H1 (cell line): ENCODE measurements around the gene TATDN2.

Source experiments
- CHD1 ChIP-seq: IDR thresholded peaks from 2 replicates; pipeline ENCODE4 v1.6.1; 2012; ENCODE audit warnings: low read depth, low read length, improper control_type of control experiment
- EP300 ChIP-seq, 2 experiments: IDR thresholded peaks; 1 replicate in 1 of 2; 2 replicates in 1 of 2; pipeline ENCODE4 v1.6.1; 2011 to 2012; ENCODE audit warnings: low read depth in 2 of 2, low read length in 2 of 2, mild to moderate bottlenecking in 2 of 2, borderline replicate concordance in 1 of 2, inconsistent platforms in 1 of 2, moderate library complexity in 1 of 2
- EZH2 ChIP-seq: fragments of 200-600 bp; sonication (generic); IDR thresholded peaks from 2 replicates; pipeline ENCODE4 v1.7.1; 2012; ENCODE audit warnings: low read depth, mild to moderate bottlenecking, moderate library complexity, low read length, inconsistent platforms; ENCODE audit not compliant: severe bottlenecking
- HDAC6 ChIP-seq: IDR thresholded peaks from one replicate; pipeline ENCODE4 v1.7.1; 2012; ENCODE audit warnings: low read depth, mild to moderate bottlenecking, inconsistent platforms, low read length, moderate library complexity
- JUND ChIP-seq: IDR thresholded peaks from 2 replicates; pipeline ENCODE4 v1.6.1; 2011; ENCODE audit warnings: mild to moderate bottlenecking, improper control_type of control experiment, low read length
- NRF1 ChIP-seq: IDR thresholded peaks from 2 replicates; pipeline ENCODE4 v1.6.1; 2011; ENCODE audit warnings: mild to moderate bottlenecking, low read depth, low read length, improper control_type of control experiment
- POLR2A ChIP-seq, 2 experiments: IDR thresholded peaks; 1 replicate in 1 of 2; 2 replicates in 1 of 2; pipeline ENCODE4 v1.6.1; 2011; ENCODE audit warnings: low read depth in 2 of 2, low read length in 2 of 2, mild to moderate bottlenecking in 2 of 2; ENCODE audit errors: control extremely low read depth in 1 of 2
- RBBP5 ChIP-seq: IDR thresholded peaks from 2 replicates; pipeline ENCODE4 v1.7.1; 2012; ENCODE audit warnings: low read depth, mild to moderate bottlenecking, inconsistent platforms, low read length, moderate library complexity, borderline replicate concordance
- RXRA ChIP-seq: IDR thresholded peaks from 2 replicates; pipeline ENCODE4 v1.6.1; 2011; ENCODE audit warnings: low read depth, mild to moderate bottlenecking, low read length, moderate library complexity; ENCODE audit not compliant: insufficient read depth
- TBP ChIP-seq: IDR thresholded peaks from 2 replicates; pipeline ENCODE4 v1.6.1; 2011; ENCODE audit warnings: low read depth, low read length, improper control_type of control experiment
- TCF12 ChIP-seq: IDR thresholded peaks from 2 replicates; pipeline ENCODE4 v1.6.1; 2011; ENCODE audit warnings: low read depth, mild to moderate bottlenecking, low read length
- TF ChIP-seq, protein P1 (sequence below): IDR thresholded peaks from 2 replicates; pipeline ENCODE4 v1.6.1; 2011; ENCODE audit warnings: low read length, improper control_type of control experiment
- TF ChIP-seq, protein P2 (sequence below): IDR thresholded peaks from 2 replicates; pipeline ENCODE4 v1.6.1; 2011; ENCODE audit warnings: low read depth, mild to moderate bottlenecking, low read length; ENCODE audit not compliant: insufficient read depth
- TF ChIP-seq, protein P3 (sequence below), 3 experiments: IDR thresholded peaks; 1 replicate in 2 of 3; 2 replicates in 1 of 3; pipeline versions ENCODE4 v1.5.1 to v1.6.1; 2011; ENCODE audit warnings: low read length in 3 of 3, mild to moderate bottlenecking in 3 of 3, inconsistent platforms in 2 of 3, low read depth in 1 of 3, moderate library complexity in 1 of 3; ENCODE audit not compliant: insufficient read depth in 1 of 3; ENCODE audit errors: control extremely low read depth in 1 of 3

DNA sequence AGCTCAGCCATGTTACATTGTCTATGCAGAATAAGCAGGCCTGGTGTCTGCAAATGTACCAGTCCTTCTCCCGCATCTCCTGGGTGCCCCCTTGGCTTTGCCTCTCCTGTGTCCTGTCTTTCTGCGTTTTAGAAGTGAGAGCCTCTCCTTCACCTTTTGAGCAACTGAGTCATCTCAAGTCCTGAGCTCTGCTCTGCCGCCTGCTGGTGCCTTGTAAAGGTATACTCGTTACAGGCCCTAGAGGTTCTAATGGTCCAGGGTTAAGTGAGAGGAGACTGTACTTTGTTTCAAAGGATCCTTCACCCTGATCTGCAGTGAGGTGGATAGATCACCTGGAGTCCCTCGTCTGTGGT is 31.9 kb downstream of the TATDN2 start:
- TF ChIP-seq POLR2A (IDR thresholded peaks at IDR 0.05; ENCODE audit: control extremely low read depth in 1 of 2, low read depth in 2 of 2, low read length in 2 of 2) (no peak), RBBP5 (no peak), HDAC6 (no peak), NRF1 (no peak), CHD1 (no peak), EP300 (IDR thresholded peaks at IDR 0.05; ENCODE audit: borderline replicate concordance in 1 of 2, low read depth in 2 of 2, low read length in 2 of 2) (no peak), TBP (no peak), RXRA (no peak), TCF12 (no peak), EZH2 (no peak), JUND (no peak)
- TF ChIP-seq, protein P1, sequence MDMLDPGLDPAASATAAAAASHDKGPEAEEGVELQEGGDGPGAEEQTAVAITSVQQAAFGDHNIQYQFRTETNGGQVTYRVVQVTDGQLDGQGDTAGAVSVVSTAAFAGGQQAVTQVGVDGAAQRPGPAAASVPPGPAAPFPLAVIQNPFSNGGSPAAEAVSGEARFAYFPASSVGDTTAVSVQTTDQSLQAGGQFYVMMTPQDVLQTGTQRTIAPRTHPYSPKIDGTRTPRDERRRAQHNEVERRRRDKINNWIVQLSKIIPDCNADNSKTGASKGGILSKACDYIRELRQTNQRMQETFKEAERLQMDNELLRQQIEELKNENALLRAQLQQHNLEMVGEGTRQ = no peak
- TF ChIP-seq, protein P2, sequence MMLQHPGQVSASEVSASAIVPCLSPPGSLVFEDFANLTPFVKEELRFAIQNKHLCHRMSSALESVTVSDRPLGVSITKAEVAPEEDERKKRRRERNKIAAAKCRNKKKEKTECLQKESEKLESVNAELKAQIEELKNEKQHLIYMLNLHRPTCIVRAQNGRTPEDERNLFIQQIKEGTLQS = no peak
- TF ChIP-seq, protein P3, sequence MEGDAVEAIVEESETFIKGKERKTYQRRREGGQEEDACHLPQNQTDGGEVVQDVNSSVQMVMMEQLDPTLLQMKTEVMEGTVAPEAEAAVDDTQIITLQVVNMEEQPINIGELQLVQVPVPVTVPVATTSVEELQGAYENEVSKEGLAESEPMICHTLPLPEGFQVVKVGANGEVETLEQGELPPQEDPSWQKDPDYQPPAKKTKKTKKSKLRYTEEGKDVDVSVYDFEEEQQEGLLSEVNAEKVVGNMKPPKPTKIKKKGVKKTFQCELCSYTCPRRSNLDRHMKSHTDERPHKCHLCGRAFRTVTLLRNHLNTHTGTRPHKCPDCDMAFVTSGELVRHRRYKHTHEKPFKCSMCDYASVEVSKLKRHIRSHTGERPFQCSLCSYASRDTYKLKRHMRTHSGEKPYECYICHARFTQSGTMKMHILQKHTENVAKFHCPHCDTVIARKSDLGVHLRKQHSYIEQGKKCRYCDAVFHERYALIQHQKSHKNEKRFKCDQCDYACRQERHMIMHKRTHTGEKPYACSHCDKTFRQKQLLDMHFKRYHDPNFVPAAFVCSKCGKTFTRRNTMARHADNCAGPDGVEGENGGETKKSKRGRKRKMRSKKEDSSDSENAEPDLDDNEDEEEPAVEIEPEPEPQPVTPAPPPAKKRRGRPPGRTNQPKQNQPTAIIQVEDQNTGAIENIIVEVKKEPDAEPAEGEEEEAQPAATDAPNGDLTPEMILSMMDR (IDR thresholded peaks at IDR 0.05; ENCODE audit: control extremely low read depth in 1 of 3, insufficient read depth in 1 of 3, low read depth in 1 of 3, low read length in 3 of 3) = peak; percentile 7 to 47 (median 47)
